ENCODE measurements around the gene CAVIN1. TPM values are rescaled to one million over a fixed set of nuclear protein-coding genes. Genes with fewer than 3 reads are reported as not detected.

Gene CAVIN1
- total and polyA plus RNA-seq, 2 donors (not counting 3 experiments of a cell fraction or from before 2014, with no cell fraction given) = 303 to 663 TPM

DNA sequence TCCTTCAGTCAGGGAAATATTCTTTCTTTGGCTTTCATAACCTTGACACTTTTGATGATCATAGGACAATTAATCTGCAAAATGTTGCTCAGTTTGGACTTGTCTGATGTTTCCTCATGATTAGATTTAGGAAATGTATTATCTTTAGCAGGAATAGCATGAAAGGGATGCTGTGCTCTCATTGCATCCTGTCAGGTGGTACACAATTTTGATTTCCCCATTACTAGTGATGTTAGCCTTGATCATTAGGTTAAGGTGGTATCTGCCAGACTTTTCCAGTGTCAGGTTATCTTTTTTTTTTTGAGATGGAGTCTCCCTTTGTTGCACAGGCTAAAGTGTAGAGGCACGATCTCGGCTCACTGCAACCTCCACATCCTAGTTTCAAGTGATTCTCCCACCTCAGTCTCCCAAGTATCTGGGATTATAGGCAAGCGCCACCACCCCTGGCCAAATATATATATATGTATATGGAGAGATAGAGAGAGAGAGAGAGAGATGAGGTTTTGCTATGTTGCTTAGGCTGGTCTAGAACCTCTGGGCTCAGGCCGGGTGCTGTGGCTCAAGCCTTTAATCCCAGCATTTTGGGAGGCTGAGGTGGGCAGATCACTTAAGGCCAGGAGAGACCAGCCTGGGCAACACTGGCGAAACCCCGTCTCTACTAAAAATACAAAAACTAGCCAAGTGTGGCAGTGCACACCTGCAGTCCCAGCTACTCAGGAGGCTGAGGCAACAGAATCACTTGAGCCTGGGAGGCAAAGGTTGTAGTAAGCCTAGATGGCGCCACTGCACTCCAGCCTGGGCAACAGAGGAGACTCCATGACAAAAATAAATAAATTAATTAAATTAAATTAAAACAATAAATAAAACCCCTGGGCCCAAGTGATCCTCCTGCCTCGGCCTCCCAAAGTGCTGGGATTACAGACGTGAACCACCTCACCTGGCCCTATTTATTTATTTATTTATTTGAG lies 15.8 kb upstream of the CAVIN1 start:
- no TSS peak for BruUV-seq (replicated peaks)
- TF ChIP-seq, protein P1, sequence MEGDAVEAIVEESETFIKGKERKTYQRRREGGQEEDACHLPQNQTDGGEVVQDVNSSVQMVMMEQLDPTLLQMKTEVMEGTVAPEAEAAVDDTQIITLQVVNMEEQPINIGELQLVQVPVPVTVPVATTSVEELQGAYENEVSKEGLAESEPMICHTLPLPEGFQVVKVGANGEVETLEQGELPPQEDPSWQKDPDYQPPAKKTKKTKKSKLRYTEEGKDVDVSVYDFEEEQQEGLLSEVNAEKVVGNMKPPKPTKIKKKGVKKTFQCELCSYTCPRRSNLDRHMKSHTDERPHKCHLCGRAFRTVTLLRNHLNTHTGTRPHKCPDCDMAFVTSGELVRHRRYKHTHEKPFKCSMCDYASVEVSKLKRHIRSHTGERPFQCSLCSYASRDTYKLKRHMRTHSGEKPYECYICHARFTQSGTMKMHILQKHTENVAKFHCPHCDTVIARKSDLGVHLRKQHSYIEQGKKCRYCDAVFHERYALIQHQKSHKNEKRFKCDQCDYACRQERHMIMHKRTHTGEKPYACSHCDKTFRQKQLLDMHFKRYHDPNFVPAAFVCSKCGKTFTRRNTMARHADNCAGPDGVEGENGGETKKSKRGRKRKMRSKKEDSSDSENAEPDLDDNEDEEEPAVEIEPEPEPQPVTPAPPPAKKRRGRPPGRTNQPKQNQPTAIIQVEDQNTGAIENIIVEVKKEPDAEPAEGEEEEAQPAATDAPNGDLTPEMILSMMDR (IDR thresholded peaks at IDR 0.05; ENCODE audit: extremely low read depth in 1 of 2, insufficient read depth in 1 of 2, low read depth in 1 of 2, low read length in 2 of 2) = peak; percentile 26 to 58
- no peak for TF ChIP-seq MAX (IDR thresholded peaks at IDR 0.05; ENCODE audit: insufficient read depth, insufficient read length)
- FAIRE-seq (peak; percentile 8), DNase-seq (ENCODE audit: low read depth, low spot score) (peak; percentile 40)
- Histone ChIP-seq H3K9me3 (replicated peaks; ENCODE audit: control insufficient read depth, insufficient read depth, low read length) (no peaks in the 10 kb centered on the region), H3K4me2 (ENCODE audit: insufficient read depth, low read length) (no peak overlapping the region), H3K27me3 (ENCODE audit: control insufficient read depth in 2 of 2, insufficient read depth in 2 of 2, low read length in 2 of 2) (no peaks in the 10 kb centered on the region), H3K4me3 (replicated peaks in 1 of 3; ENCODE audit: insufficient read depth in 1 of 3, low read depth in 1 of 3, low read length in 3 of 3) (no peak overlapping the region), H3K79me2 (ENCODE audit: control insufficient read depth, insufficient read depth, low read length) (no peaks in the 10 kb centered on the region), H3K9ac (replicated peaks; ENCODE audit: extremely low read depth, insufficient read depth, low read length) (no peak overlapping the region), H3K27ac (ENCODE audit: insufficient read depth, low read depth, low read length) (no peak overlapping the region), H3K9me1 (replicated peaks; ENCODE audit: control insufficient read depth, extremely low read depth, insufficient read depth, low read length) (no peaks in the 10 kb centered on the region), H3K4me1 (ENCODE audit: control insufficient read depth, extremely low read depth, insufficient read depth, low read length) (peaks cover 8% of the 10 kb centered on the region), H4K20me1 (replicated peaks; ENCODE audit: control insufficient read depth, extremely low read depth, insufficient read depth, low read length) (no peaks in the 10 kb centered on the region), H2AFZ (ENCODE audit: low read depth, low read length) (no peak overlapping the region), H3K36me3 (ENCODE audit: control insufficient read depth in 2 of 2, extremely low read depth in 1 of 2, insufficient read depth in 2 of 2, low read length in 2 of 2) (no peaks in the 10 kb centered on the region)
- intact Hi-C loops (cut with micrococcal nuclease) (no loop called here), dilution Hi-C loops (cut with MboI; ENCODE audit: extremely low pct_ligation_motif_present, low sequenced_read_pairs) (no loop called here)
- ChIA-PET CTCF (interaction anchor here (0.6 to 2.5 kb wide), 21 partner anchors 8 to 217 kb away, joined by 3 to 10 read pairs (median 3); partner anchors contain the start of gene STAT3), POLR2A (no interaction called here)

GRCh38 chr17:42436391-42436790 lies 13.3 kb upstream of the CAVIN1 start:
- H3K27me3 ChIP-seq (ENCODE audit: control insufficient read depth in 2 of 2, insufficient read depth in 2 of 2, low read length in 2 of 2) = no peaks in the 10 kb centered on the region
- H3K9me3 ChIP-seq (replicated peaks; ENCODE audit: control insufficient read depth, insufficient read depth, low read length) = no peaks in the 10 kb centered on the region
- no peak overlapping the region for H3K9ac ChIP-seq (replicated peaks; ENCODE audit: extremely low read depth, insufficient read depth, low read length)
- H2AFZ ChIP-seq (ENCODE audit: low read depth, low read length) = peak overlapping the region; percentile 82
- no peaks in the 10 kb centered on the region for H4K20me1 ChIP-seq (replicated peaks; ENCODE audit: control insufficient read depth, extremely low read depth, insufficient read depth, low read length)
- intact Hi-C loops (cut with micrococcal nuclease) (no loop called here), dilution Hi-C loops (cut with MboI; ENCODE audit: extremely low pct_ligation_motif_present, low sequenced_read_pairs) (no loop called here)
- H3K9me1 ChIP-seq (replicated peaks; ENCODE audit: control insufficient read depth, extremely low read depth, insufficient read depth, low read length) = no peaks in the 10 kb centered on the region
- peaks cover 8% of the 10 kb centered on the region for H3K4me1 ChIP-seq (ENCODE audit: control insufficient read depth, extremely low read depth, insufficient read depth, low read length)
- CTCF ChIA-PET = interaction anchor here (0.8 to 3.3 kb wide), 5 partner anchors 8 to 81 kb away, joined by 3 to 14 read pairs (median 3); no protein-coding TSS in a partner anchor
- TF ChIP-seq MYC (IDR thresholded peaks at IDR 0.05; ENCODE audit: low read depth, low read length) (no peak), FOS (IDR thresholded peaks at IDR 0.05; ENCODE audit: borderline replicate concordance, insufficient read depth, low read length) (peak; percentile 70), JUN (IDR thresholded peaks at IDR 0.05; ENCODE audit: borderline replicate concordance, insufficient read depth, insufficient read length, low read depth) (peak; percentile 90), EZH2 (IDR thresholded peaks at IDR 0.05; ENCODE audit: borderline replicate concordance, low read depth, low read length, severe bottlenecking) (no peak), MAX (IDR thresholded peaks at IDR 0.05; ENCODE audit: insufficient read depth, insufficient read length) (no peak), POLR2AphosphoS5 (IDR thresholded peaks at IDR 0.05; ENCODE audit: insufficient read depth, low read depth, low read length) (no peak)
- TF ChIP-seq, protein P1 (IDR thresholded peaks at IDR 0.05; ENCODE audit: extremely low read depth in 1 of 2, insufficient read depth in 1 of 2, low read depth in 1 of 2, low read length in 2 of 2) = no peak
- no peaks in the 10 kb centered on the region for H3K79me2 ChIP-seq (ENCODE audit: control insufficient read depth, insufficient read depth, low read length)
- no peaks in the 10 kb centered on the region for H3K36me3 ChIP-seq (ENCODE audit: control insufficient read depth in 2 of 2, extremely low read depth in 1 of 2, insufficient read depth in 2 of 2, low read length in 2 of 2)
- peak; percentile 98 for DNase-seq (ENCODE audit: low read depth, low spot score)
- no peak overlapping the region for H3K4me3 ChIP-seq (replicated peaks in 1 of 3; ENCODE audit: insufficient read depth in 1 of 3, low read depth in 1 of 3, low read length in 3 of 3)
- peak overlapping the region; percentile 13 for H3K4me2 ChIP-seq (ENCODE audit: insufficient read depth, low read length)
- H3K27ac ChIP-seq (ENCODE audit: insufficient read depth, low read depth, low read length) = peak overlapping the region; percentile 68
- peak; percentile 66 for FAIRE-seq
- no TSS peak for BruUV-seq (replicated peaks)
- POLR2A ChIA-PET = no interaction called here

Data from endothelial cell of umbilical vein (primary cell).